IPS DF 19.7 (cell line): ENCODE measurements around the gene ST3GAL4.

ENCODE experiments used
- DNase-seq: peaks from one replicate; pipeline ENCODE4 v3.0.0-alpha.2; 2013; ENCODE audit warnings: low read depth, low spot score

Gene ST3GAL4

DNA sequence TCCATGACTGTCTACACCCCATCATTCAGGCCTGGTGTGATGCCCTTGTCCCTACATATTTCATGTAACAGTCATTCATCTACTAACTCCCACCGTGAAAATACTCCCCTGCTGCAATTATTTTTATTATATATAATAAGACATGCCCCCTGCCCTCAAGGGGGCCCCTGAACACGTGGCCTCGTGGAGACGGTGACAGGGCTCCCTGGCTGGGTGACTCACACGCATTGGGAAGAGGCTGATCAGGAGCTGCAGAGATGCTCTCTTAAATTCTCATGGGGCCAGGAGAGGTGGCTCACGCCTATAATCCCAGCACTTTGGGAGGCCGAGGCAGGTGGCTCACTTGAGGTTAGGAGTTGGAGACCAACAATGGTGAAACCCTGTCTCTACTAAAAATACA lies 88.6 kb downstream of the ST3GAL4 start:
- no peak for DNase-seq

DNA sequence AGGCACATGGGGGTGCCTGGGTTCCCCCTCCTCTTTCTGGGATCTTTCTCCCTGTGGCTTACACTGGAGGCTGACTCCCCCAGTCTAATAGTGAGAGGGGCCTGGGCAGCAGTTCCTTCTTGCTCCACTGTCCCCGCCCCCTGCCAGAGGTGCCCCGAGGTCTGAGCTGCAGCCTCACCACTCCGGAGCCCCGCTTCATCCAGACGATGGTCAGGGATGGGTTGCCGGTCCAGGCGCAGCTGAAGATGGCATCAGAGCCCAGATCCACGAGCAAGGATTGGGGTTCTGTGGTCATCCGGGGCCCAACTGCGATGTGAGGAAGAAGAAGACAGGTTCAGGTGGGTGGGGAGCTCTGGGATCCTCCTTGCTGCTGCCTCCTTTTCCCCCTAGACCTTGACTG lies 91.1 kb downstream of the ST3GAL4 start:
- no peak for DNase-seq

DNA sequence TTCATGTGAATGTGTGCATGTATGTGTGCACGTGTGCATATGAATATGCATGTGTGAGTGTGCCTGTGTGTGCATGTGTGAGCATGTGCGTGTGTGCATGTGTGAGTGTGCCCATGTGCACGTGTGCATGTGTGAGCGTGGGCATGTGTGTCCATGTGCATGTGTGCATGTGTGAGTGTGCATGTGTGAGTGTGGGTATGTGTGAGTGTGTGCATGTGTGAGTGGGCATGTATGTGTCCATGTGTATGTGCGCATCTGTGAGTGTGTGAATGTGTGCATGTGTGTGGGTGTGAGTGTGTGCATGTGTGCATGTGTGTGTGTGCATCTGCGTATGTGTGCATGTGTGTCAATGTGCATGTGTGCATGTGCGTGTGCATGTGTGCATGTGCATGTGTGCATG lies 94.7 kb downstream of the ST3GAL4 start:
- DNase-seq, result no peak

DNA sequence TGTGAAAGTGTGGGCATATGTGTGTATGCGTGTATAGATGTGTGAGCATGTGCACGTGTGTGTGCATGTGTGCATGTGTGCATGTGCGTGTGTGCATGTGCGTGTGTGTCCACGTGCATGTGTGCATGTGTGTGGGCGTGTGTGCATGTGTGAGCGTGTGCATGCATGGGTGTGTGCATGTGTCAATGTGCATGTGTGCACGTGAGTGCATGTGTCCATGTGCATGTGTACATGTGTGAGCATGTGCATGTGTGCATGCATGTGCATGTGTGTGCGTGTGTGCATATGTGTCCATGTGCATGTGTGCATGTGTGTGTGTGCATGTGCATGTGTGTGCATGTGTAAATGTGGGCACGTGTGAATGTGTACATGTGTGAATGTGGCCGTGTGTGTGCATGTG lies 95.3 kb downstream of the ST3GAL4 start:
- no peak for DNase-seq

DNA sequence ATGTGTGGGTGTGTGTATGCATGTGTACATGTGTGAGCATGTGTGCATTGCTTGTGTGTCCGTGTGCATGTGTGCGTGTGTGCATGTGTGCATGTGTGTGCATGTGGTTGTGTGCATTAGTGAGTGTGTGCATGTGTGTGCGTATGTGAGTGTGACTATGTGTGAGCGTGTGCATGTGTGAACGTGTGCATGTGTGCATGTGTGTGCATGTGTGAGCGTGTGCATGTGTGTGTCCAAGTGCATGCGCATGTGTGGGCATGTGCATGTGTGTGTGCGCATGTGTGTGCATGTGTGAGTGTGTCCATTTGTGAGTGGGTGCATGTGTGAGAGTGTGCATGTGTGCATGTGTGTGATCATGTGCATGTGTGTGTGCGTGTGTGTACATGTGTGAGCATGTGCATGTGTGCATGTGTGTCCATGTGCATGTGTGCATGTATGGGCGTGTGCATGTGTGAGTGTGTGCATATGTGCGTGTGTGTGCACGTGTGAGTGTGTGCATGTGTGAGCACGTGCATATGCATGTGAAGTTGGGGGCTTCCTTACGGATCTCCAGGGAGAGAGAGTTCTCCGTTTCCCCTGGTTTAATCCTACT lies 95.8 kb downstream of the ST3GAL4 start:
- no peak for DNase-seq

DNA sequence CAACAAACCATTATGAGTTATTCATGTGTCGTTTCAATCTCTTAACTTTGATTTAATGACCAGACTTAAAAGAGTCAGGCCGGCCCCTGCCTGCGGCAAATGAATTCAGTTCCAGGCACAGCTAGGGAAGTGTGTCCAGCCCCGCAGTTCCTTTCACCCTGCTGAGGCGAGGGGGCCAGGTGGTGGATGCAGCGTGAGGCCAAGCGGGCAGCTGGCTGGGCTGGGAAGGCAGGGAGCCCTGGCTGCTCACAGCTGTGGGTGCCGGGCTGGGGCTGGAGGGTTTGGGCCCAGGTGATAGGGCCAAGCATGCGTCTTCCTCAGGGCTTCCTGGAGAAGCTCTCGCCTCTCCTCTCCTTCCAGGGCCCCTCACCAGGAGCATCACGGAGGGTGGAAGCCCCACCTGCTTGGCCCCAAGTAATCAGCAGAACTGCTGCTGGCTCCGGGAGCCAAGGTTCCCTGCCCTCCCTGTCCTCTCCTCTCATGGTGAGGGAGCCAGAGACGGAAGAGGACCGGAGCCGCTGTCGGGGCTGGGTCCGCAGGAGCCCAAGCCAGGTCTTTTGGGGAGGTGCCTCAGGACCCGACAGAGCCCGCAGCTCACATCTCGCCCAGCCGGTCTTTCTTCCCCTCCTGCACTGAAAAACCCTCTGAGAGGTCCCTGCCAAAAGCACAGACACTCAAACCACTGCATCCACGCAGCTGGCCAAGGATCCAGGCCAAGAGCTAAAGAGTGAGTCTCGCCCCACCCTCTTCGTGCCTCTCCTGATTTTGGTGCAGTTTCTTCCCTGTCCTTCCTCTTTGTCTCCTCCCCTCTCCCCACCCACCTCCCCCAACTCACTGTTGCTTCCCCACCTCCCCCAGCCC lies 97.0 kb downstream of the ST3GAL4 start:
- DNase-seq, result no peak

DNA sequence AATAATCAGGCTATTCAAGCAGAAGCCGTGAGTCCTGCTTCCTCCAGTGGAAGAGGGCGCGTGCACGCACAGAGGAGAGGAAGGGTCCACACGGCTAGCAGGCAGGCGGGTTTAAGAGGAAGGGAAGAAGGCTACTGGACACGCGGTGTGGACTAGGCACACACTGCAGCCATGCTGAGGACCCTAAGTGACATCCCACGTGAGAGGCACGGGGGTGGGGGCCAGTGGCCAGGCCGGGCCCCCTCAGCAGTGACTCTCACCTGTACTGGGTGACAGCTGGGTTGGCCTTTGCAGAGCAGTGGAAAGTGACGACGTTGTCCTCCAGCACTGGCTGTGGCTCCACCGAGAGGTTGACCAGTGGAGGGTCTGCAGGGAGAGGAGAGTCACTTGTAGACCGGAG lies 100.6 kb downstream of the ST3GAL4 start:
- no peak for DNase-seq

DNA sequence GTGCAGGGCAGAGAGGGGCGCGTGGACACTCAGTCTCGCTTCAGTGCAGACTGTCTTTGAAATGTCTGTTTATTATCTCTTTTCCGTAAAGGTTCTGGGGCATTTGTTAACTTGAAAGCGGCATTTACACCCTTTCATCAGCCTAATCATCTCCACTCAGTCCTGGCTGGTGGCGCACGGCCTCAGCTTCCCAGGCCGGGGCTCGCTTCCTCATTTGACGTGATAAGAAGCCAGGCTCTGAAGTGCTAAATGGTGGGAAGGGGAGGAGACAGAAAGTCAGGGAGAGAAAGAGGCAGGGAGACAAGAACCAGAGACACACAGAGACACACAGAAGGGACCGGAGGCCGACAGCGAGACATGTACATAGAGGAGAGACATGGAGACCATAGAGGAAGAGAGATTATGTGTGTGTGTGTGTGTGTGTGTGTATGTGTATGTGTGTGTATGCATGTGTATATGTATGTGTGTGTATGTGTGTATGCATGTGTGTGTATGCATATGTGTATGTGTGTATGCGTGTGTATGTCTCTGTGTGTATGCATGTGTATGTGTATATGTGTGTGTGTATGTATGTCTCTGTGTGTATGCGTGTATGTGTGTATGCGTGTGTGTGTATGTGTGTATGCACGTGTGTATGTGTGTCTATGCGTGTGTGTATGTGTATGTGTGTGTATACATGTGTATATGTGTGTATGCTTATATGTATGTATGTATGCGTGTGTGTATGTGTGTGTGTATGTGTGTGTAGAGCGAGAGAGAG lies 101.5 kb downstream of the ST3GAL4 start:
- DNase-seq, result no peak

DNA sequence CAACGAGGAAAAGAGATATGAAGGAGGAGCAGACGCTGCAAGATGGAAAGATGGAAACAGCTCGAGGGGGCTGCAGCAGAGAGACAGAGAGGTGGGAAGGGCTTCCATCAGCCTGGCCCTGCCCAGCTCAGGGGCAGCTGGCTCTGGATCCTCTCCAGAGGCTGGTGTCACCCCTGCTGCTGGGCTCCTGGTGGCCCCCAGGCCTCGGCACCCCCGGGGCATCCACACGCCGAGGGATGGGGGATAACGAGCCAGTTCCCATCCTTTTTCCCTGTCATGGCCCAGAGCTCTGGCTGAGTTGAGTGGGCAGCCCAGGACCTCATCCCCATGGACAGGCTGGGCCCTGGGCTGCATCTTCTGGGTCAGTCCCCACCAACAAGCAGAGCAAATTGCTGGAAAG lies 102.3 kb downstream of the ST3GAL4 start:
- no peak for DNase-seq

DNA sequence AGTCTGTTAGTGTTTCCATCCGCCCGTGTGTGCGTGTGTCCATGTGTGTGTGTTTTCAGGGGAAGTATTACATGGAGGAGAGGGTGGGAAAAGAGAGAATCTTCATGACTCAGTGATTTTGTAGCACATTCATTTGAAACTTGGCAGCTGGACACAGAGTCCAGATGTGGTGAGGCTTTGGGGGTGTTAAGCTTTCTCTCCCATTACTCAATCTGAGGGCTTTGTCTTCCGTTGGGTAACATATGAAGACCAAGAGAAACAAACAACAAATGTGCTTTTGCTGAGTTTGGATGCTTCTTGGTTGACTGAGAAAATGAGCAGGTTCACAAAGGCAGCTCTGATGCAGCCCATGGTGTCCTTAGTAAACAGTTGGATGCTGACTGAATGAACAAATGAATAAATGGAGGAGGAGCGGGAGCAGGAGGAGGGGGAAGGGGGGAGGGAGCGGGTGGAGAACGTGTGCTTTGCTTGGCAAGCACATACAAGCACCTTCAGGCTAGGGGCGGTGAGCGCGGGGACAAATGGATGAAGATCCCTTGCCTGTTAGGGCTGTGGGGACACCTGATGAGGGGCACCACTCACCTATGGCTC lies 104.3 kb downstream of the ST3GAL4 start:
- no peak for DNase-seq

DNA sequence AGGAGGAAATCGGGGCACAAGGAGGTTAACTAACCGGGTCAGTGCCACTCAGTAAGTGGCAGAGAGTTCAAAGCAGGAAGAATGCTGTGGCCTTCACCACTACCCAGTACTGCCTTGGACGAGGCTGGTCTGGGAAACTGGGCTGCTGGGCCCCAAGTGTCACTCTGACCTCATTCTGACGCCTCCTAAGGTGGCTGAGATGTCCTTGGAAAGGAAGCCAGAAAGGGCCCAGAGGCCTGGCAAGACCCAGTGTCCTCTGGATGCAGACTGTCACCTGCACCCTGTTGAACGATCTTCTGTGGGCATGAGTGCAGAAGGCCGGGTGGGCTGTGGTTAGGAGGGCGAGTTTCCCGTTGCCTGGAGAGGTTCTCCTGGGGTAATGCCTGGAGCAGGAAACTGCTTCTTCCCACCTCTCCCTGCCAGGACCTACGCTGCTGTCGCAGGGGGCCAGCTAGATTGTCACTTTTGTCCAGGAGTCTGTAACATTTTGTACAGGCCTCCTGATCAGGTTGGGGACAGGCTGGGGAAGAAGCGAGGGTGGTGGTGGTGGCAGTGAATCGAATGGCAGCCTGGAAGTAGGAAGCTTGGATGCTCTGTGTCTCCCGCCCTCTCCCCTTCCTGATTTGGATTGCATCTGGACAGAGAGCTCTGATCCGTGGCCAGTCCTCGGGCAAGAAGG lies 105.1 kb downstream of the ST3GAL4 start:
- no peak for DNase-seq

DNA sequence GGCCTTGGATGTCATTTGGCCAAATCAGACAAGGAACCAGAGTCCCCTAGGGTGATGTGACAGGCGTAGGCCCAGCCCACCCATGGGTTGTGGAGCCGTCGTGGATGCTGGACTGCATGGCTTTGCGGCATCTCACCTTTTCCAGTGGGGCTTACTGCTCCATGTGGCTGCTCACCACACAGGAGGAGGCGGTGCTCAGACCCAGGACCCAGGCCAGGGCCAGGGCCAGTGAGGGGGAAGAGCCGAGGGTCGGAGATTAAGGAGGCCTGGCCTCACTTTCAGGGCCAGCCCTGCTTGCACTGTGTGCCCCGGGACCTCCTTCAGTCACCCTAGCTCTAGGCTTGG lies 105.6 kb downstream of the ST3GAL4 start:
- DNase-seq, result no peak

DNA sequence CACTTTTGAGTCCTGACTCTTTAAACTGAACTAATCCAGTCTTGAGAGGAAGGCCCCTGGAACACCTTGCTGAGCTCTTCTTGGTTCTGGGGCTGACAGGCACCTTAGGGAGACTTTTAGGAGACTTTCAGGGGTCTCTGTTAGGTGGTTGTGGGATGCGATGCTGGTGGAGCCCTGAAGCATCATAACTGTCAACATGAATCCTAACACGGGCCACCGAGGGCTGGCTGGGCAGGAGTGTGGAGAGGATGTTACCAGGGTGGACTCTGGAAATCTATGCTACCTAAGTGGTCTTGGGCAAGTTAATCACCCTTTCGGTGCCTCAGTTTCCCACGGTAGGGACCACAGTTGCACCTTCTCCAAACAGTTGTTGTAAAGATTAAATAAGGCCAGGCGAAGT lies 106.5 kb downstream of the ST3GAL4 start:
- no peak for DNase-seq

DNA sequence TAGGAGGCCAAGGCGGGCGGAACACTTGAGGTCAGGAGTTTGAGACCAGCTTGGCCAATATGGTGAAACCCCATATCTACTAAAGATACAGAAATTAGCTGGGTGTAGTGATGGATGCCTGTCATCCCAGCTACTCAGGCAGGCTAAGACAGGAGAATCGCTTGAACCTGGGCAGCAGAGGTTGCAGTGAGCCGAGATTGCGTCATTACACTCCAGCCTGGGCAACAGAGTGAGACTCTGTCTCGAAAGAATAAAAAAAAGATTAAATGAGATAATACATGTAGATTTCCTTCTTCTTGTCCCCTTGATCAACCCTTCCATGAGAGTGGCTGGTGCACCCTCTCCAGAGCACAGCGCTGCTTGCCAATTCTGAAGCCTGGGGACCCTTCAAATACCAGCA lies 106.9 kb downstream of the ST3GAL4 start:
- DNase-seq, result no peak
